Mucosa of descending colon (tissue), 3 donors: ENCODE results near the gene B3GALT5. TPM values are rescaled to one million over a fixed set of nuclear protein-coding genes. Genes with fewer than 3 reads are reported as not detected.

Source experiments
- ATAC-seq: fragments of 200-7000 bp; cut with Tn5 transposase; one replicate; pipeline ENCODE4 v1.9.1; 2020; ENCODE audit warnings: mild to moderate bottlenecking, moderate library complexity
- DNase-seq, 3 donors: peaks; one replicate each; pipeline ENCODE4 v3.0.0-alpha.2; 2020
- H3K36me3 ChIP-seq: fragments of 200-600 bp; one replicate; pipeline ENCODE4 v1.8.0; 2021; ENCODE audit warnings: low read depth, mild to moderate bottlenecking
- H3K4me1 ChIP-seq: fragments of 200-600 bp; one replicate; pipeline ENCODE4 v1.8.0; 2021; ENCODE audit warnings: low read depth, mild to moderate bottlenecking
- H3K4me3 ChIP-seq: fragments of 200-600 bp; one replicate; pipeline ENCODE4 v1.8.0; 2021; ENCODE audit warnings: mild to moderate bottlenecking
- H3K9me3 ChIP-seq: fragments of 200-600 bp; one replicate; pipeline ENCODE4 v1.8.0; 2021; ENCODE audit warnings: mild to moderate bottlenecking
- intact Hi-C, 2 donors: fragments of 100-400 bp; cut with DNase I in 1 of 2; cut with micrococcal nuclease in 1 of 2; formaldehyde crosslinking; loops; one replicate each; pipeline versions ENCODE4 v1.11.0 to v1.11.1; 2022; cut with DNase I, micrococcal nuclease
- total RNA-seq, 3 donors: library from RNA; stranded (reverse); fragmentation: NEBNext Ultra II Directional in 2 of 3; extraction: Animal tissue kit (Norgen Biotek cat#: 25700) in 2 of 3; gene quantifications; one replicate each; pipeline versions ENCODE4 v1.2.1 to v1.2.4, GENCODE V29; 2021 to 2023
- TF ChIP-seq, protein P1 (sequence below): fragments of 200-600 bp; IDR thresholded peaks from one replicate; pipeline ENCODE4 v1.8.0; 2022; ENCODE audit warnings: antibody characterized with exemption, mild to moderate bottlenecking
- donor health status: DM: no; HTN: no; CAD: no; lungs with moderate emphysema.
- donor health status: DM: no; HTN: no; CAD: no.
- donor health status: DM: no; HTN: yes; CAD: no.

Gene B3GALT5
- total RNA-seq, 3 donors from 2014 or later: 36.4 to 149 (median 130) TPM

DNA sequence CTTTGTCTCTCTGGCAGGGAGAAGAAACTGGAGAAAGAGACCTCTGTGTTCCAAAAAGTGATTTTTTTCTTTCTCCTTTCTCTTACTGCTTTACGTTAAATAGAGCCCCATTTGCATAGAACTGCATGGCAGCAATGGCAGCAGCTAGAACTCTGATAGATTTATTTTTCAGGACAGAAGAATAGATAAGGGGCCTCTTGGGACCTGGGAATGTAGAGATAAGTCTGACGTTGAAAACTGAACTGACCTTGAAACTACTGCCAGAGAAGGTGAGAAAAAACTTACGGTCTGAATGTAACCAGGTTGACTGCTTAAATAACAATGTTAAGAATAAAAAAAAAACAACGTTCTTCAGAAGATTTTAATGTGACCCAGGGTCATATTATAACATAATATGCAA lies 25.4 kb upstream of the B3GALT5 start:
- peaks cover 2% of the 10 kb centered on the region for H3K9me3 ChIP-seq
- ATAC-seq: no peak
- no peaks in the 10 kb centered on the region for H3K4me1 ChIP-seq
- TF ChIP-seq, protein P1, sequence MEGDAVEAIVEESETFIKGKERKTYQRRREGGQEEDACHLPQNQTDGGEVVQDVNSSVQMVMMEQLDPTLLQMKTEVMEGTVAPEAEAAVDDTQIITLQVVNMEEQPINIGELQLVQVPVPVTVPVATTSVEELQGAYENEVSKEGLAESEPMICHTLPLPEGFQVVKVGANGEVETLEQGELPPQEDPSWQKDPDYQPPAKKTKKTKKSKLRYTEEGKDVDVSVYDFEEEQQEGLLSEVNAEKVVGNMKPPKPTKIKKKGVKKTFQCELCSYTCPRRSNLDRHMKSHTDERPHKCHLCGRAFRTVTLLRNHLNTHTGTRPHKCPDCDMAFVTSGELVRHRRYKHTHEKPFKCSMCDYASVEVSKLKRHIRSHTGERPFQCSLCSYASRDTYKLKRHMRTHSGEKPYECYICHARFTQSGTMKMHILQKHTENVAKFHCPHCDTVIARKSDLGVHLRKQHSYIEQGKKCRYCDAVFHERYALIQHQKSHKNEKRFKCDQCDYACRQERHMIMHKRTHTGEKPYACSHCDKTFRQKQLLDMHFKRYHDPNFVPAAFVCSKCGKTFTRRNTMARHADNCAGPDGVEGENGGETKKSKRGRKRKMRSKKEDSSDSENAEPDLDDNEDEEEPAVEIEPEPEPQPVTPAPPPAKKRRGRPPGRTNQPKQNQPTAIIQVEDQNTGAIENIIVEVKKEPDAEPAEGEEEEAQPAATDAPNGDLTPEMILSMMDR: no peak
- DNase-seq: no peak
- H3K4me3 ChIP-seq: no peak overlapping the region
- intact Hi-C loops: no loop called here
- no peaks in the 10 kb centered on the region for H3K36me3 ChIP-seq

DNA sequence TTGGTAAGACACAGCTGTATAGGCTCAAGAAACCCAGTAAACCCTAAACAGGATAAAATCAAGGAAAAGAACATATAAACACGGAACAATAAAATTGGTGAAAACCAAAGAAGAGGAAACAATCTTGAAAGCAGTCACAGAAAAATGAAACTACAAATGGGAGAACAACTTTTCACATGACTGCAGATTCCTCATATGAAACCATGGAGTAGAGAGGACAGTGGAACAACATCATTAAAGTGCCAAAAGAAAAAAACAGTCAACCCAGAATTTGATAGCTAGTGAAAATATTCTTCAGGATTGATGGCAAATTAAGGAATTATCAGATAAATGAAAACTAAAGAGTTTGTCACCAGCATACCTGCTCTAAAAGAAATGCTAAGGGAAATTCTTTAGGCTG lies 23.9 kb upstream of the B3GALT5 start:
- TF ChIP-seq, protein P1: no peak
- DNase-seq: no peak
- intact Hi-C loops: no loop called here
- no peaks in the 10 kb centered on the region for H3K4me1 ChIP-seq
- H3K36me3 ChIP-seq: no peaks in the 10 kb centered on the region
- no peak for ATAC-seq
- H3K9me3 ChIP-seq: peaks cover 2% of the 10 kb centered on the region
- H3K4me3 ChIP-seq: no peak overlapping the region

DNA sequence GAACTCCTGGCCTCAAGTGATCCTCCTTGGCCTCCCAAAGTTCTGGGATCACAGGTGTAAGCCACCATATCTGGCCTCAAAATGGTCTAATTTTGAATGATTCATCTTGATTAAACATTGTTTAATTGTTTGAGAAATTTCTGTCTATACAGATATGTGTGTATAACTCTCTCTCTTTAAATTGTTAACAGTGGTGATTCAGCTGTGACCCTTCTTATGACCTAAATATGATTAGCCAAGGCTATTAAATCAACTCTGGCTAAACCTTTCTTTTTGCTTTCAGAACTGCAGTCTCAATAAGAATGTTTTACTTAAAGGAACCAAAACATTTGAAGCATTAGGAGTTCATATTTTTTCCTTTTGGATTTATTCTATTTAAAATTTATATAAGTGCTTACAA lies 19.2 kb upstream of the B3GALT5 start:
- DNase-seq: no peak
- Histone ChIP-seq H3K9me3 (peaks cover 2% of the 10 kb centered on the region), H3K4me3 (no peak overlapping the region), H3K4me1 (no peaks in the 10 kb centered on the region), H3K36me3 (no peaks in the 10 kb centered on the region)
- intact Hi-C loops: no loop called here
- TF ChIP-seq, protein P1: no peak
- no peak for ATAC-seq

DNA sequence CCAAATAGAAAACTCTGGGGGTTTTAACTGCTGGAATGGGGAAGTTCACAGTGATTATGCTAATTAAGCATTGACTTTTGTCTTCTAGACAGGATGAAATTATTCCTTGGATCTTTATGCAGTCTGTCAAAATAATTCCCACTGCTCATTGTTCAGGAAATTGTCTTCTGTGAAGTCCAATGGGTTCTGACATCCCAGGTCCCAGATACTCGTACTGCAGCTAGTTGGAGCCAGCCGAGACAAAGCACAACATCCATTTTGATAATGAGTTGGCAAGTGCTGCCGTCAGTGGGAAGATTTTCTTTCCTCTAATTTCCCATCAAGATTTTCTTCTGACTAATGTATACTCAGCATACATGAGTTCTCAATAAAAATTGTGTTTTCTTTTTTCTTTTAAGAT lies 17.3 kb upstream of the B3GALT5 start:
- ATAC-seq (no peak), DNase-seq (no peak)
- no peaks in the 10 kb centered on the region for H3K9me3 ChIP-seq
- no peaks in the 10 kb centered on the region for H3K4me1 ChIP-seq
- no peaks in the 10 kb centered on the region for H3K36me3 ChIP-seq
- no peak overlapping the region for H3K4me3 ChIP-seq
- TF ChIP-seq, protein P1: no peak
- intact Hi-C loops: no loop called here

DNA sequence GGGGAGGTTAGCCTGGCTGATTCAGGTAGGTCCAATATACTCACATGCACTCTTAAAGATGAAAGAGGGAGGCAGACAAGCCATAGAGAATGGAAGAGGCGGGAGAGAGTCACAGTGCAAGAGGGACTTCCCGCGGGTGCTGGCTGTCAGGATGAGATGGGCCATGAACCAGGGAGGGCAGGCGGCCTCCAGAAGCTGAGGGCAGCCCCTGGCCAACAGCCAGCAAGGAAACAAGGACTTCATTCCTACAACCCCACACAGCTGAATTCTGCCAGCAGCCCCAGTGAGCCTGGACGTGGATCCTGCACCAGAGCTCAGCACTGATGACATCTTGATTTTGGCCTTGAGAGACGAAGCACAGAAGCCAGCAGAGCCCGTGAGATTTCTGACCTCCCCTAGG lies 15.1 kb upstream of the B3GALT5 start:
- TF ChIP-seq, protein P1: no peak
- no peak for ATAC-seq
- Histone ChIP-seq H3K9me3 (no peaks in the 10 kb centered on the region), H3K4me3 (no peak overlapping the region), H3K36me3 (no peaks in the 10 kb centered on the region), H3K4me1 (no peaks in the 10 kb centered on the region)
- DNase-seq: no peak
- intact Hi-C loops: no loop called here

DNA sequence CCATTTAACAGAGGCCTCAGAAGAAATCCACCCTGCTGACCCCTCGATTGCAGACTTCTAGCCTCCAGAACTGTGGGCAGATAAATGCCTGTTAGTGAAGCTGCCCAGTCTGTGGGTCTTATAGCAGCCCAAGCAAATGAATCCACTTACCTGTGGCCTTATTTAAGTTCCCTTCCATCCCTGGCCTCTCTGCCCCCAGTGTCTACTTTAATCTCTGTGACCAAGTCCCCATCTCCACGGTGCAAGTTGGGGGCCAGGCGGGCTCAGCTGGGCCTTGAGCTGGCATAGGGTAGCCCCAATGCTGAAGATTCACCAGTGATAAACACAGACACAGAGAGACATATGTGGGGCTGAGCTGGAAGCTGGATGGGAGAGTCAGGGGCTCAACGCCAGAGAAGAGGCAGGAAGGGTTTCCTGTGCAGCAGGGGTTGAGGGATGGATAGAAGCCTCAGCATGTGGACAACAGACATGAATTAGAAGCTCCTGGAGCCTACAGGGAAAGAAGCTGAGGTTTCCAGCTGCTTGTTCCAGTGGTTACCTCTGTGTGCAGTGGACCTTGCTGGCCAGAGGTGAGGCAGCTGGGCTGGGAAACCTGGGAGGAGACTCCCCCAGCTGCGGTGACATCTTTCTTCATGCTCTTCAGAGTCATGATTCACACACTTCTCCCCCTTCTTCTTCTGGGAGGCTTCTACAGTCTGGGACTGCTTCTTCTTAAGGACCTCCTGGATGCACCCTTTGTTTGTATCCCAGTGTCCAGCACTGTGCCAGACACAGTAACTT lies 13.4 kb upstream of the B3GALT5 start:
- H3K4me1 ChIP-seq: no peaks in the 10 kb centered on the region
- H3K9me3 ChIP-seq: no peaks in the 10 kb centered on the region
- H3K36me3 ChIP-seq: no peaks in the 10 kb centered on the region

More for the DNA sequence above, 13.4 kb upstream of the B3GALT5 start:
- TF ChIP-seq, protein P1: no peak
- no peak overlapping the region for H3K4me3 ChIP-seq
- DNase-seq: no peak
- no peak for ATAC-seq
- intact Hi-C loops: no loop called here
